ENCODE measurements around the gene MXI1.

The MXI1 gene

GRCh38 chr10:110278562-110279406 is 71.4 kb downstream of the MXI1 start:
- no peak for DNase-seq

GRCh38 chr10:110279407-110279986 is 72.1 kb downstream of the MXI1 start:
- DNase-seq, result peak; percentile 60

- no peak for DNase-seq
Observed at GRCh38 chr10:110284262-110284661, 76.9 kb downstream of the MXI1 start.

- DNase-seq, result no peak
Observed at GRCh38 chr10:110285501-110285900, 78.1 kb downstream of the MXI1 start.

GRCh38 chr10:110286841-110287240 is 79.4 kb downstream of the MXI1 start:
- no peak for DNase-seq

- DNase-seq, result no peak
Observed at GRCh38 chr10:110296966-110297365, 89.6 kb downstream of the MXI1 start.

- DNase-seq, result no peak
Observed at GRCh38 chr10:110300486-110300986, 93.1 kb downstream of the MXI1 start.

GRCh38 chr10:110303681-110304080 is 96.3 kb downstream of the MXI1 start:
- no peak for DNase-seq

- no peak for DNase-seq
Observed at GRCh38 chr10:110304394-110304779, 97.0 kb downstream of the MXI1 start.

- DNase-seq, result peak; percentile 87
Observed at GRCh38 chr10:110304780-110305421, 97.5 kb downstream of the MXI1 start, which contains the start of gene SMNDC1. SMNDC1 (minus strand) TSS chr10:110304920; CDS start chr10:110303587, 1,333 bp downstream.

- peak; percentile 12 for DNase-seq
Observed at GRCh38 chr10:110305767-110306451, 98.5 kb downstream of the MXI1 start.

GRCh38 chr10:110306452-110306768 is 99.0 kb downstream of the MXI1 start:
- DNase-seq, result no peak

GRCh38 chr10:110307805-110308204 is 100.4 kb downstream of the MXI1 start:
- DNase-seq, result no peak

- no peak for DNase-seq
Observed at GRCh38 chr10:110310741-110311140, 103.3 kb downstream of the MXI1 start.

GRCh38 chr10:110311357-110311949 is 104.0 kb downstream of the MXI1 start:
- peak; percentile 47 for DNase-seq

GRCh38 chr10:110312206-110312605 is 104.8 kb downstream of the MXI1 start:
- no peak for DNase-seq

- no peak for DNase-seq
Observed at GRCh38 chr10:110313674-110314073, 106.3 kb downstream of the MXI1 start.

- DNase-seq, result no peak
Observed at GRCh38 chr10:110317866-110318850, 110.8 kb downstream of the MXI1 start.

GRCh38 chr10:110321869-110322620 is 114.6 kb downstream of the MXI1 start:
- no peak for DNase-seq

- no peak for DNase-seq
Observed at GRCh38 chr10:110323503-110323902, 116.1 kb downstream of the MXI1 start.
